Calu3 (cell line): ENCODE measurements around the gene ADGRG4. TPM values are rescaled to one million over a fixed set of nuclear protein-coding genes. Genes with fewer than 3 reads are reported as not detected.

ENCODE experiments used
- BruUV-seq: library from RNA; stranded (reverse); fragments of 400-500 nt; replicated peaks from 2 replicates; lab custom pipeline; 2021; lab: Mats Ljungman, UMichigan
- CTCF ChIA-PET: fragments of 300-600 bp; sonication (Branson Sonifier 250); formaldehyde crosslinking; loops from one replicate; lab custom pipeline; 2022; ENCODE audit warnings: antibody characterized with exemption; lab: Charles Lee
- DNase-seq: peaks from one replicate; pipeline ENCODE4 v3.0.0; 2022
- H3K27ac Mint-ChIP-seq: one replicate; pipeline ENCODE4 v1.8.0; 2022; ENCODE audit warnings: mixed read lengths; ENCODE audit not compliant: unreplicated experiment
- H3K27me3 Mint-ChIP-seq: one replicate; pipeline ENCODE4 v1.8.0; 2022; ENCODE audit warnings: mixed read lengths; ENCODE audit not compliant: unreplicated experiment
- H3K36me3 Mint-ChIP-seq: one replicate; pipeline ENCODE4 v1.8.0; 2022; ENCODE audit warnings: mild to moderate bottlenecking, moderate library complexity, mixed read lengths; ENCODE audit not compliant: insufficient read depth, unreplicated experiment
- H3K4me1 Mint-ChIP-seq: one replicate; pipeline ENCODE4 v1.8.0; 2022; ENCODE audit warnings: mild to moderate bottlenecking, low read depth, mixed read lengths; ENCODE audit not compliant: unreplicated experiment
- H3K4me3 Mint-ChIP-seq: one replicate; pipeline ENCODE4 v1.8.0; 2022; ENCODE audit warnings: mild to moderate bottlenecking, low read depth, moderate library complexity, mixed read lengths; ENCODE audit not compliant: unreplicated experiment
- H3K9me3 Mint-ChIP-seq: one replicate; pipeline ENCODE4 v1.8.0; 2022; ENCODE audit warnings: low read depth, mixed read lengths; ENCODE audit not compliant: unreplicated experiment
- intact Hi-C: fragments of 100-400 bp; cut with micrococcal nuclease; formaldehyde crosslinking; loops from one replicate; pipeline ENCODE4 v1.10.0; 2022; ENCODE audit not compliant: unreplicated experiment
- total RNA-seq: library from RNA; stranded (reverse); gene quantifications from 2 replicates; pipeline ENCODE4 v1.2.3, GENCODE V29; 2022
- TF ChIP-seq, protein P1 (sequence below): fragments of 200-600 bp; IDR thresholded peaks from one replicate; pipeline ENCODE4 v1.8.0; 2022; ENCODE audit warnings: antibody characterized with exemption; ENCODE audit not compliant: unreplicated experiment

The ADGRG4 gene
- total RNA-seq, 1 experiment from 2014 or later, result not detected

DNA sequence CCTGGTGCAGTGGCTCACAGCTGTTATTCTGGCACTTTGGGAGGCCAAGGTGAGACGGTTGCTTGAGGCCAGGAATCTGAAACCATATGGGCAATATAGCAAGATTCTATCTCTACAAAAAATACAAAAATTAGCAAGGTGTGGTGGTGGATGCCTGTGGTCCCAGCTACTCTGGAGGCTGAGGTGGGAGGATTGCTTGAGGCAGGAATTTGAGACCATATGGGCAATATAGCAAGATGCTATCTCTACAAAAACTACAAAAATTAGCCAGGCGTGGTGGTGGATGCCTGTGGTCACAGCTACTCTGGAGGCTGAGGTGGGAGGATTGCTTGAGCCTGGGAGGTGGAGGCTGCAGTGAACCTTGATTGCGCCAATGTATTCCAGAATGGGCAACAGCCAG lies 2.3 kb downstream of the ADGRG4 start:
- H3K27me3 Mint-ChIP-seq, result peaks cover 16% of the 10 kb centered on the region
- no peak overlapping the region for H3K27ac Mint-ChIP-seq
- intact Hi-C loops, result no loop called here
- DNase-seq, result no peak
- H3K36me3 Mint-ChIP-seq, result no peaks in the 10 kb centered on the region
- H3K4me3 Mint-ChIP-seq, result no peak overlapping the region
- CTCF ChIA-PET, result no interaction called here
- TF ChIP-seq, protein P1, sequence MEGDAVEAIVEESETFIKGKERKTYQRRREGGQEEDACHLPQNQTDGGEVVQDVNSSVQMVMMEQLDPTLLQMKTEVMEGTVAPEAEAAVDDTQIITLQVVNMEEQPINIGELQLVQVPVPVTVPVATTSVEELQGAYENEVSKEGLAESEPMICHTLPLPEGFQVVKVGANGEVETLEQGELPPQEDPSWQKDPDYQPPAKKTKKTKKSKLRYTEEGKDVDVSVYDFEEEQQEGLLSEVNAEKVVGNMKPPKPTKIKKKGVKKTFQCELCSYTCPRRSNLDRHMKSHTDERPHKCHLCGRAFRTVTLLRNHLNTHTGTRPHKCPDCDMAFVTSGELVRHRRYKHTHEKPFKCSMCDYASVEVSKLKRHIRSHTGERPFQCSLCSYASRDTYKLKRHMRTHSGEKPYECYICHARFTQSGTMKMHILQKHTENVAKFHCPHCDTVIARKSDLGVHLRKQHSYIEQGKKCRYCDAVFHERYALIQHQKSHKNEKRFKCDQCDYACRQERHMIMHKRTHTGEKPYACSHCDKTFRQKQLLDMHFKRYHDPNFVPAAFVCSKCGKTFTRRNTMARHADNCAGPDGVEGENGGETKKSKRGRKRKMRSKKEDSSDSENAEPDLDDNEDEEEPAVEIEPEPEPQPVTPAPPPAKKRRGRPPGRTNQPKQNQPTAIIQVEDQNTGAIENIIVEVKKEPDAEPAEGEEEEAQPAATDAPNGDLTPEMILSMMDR, result no peak
- no peaks in the 10 kb centered on the region for H3K4me1 Mint-ChIP-seq
- no TSS peak for BruUV-seq
- H3K9me3 Mint-ChIP-seq, result no peaks in the 10 kb centered on the region

DNA sequence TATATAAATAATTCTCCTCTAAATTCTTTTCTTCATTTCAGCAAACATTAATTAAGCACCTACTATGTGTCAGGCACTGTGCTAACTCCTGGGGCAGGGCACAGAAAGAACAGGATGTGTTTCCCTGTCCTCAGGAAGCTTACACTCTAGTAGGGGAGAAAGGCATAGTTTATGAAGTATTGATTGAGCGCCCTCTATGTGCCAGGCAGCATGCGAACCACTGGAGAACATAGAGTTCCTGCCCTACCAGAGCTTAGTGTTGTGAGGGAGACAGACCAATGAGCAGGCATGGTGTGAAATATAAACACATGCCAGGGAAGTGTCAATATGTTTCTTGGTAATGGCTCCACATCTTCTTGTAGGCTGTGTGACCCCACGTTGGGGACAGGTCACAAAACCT lies 3.7 kb downstream of the ADGRG4 start:
- CTCF ChIA-PET, result no interaction called here
- Mint-ChIP-seq H3K4me3 (no peak overlapping the region), H3K4me1 (no peaks in the 10 kb centered on the region), H3K9me3 (no peaks in the 10 kb centered on the region), H3K27me3 (peaks cover 16% of the 10 kb centered on the region), H3K27ac (no peak overlapping the region), H3K36me3 (no peaks in the 10 kb centered on the region)
- TF ChIP-seq, protein P1, result no peak
- DNase-seq, result no peak
- intact Hi-C loops, result no loop called here
- no TSS peak for BruUV-seq

DNA sequence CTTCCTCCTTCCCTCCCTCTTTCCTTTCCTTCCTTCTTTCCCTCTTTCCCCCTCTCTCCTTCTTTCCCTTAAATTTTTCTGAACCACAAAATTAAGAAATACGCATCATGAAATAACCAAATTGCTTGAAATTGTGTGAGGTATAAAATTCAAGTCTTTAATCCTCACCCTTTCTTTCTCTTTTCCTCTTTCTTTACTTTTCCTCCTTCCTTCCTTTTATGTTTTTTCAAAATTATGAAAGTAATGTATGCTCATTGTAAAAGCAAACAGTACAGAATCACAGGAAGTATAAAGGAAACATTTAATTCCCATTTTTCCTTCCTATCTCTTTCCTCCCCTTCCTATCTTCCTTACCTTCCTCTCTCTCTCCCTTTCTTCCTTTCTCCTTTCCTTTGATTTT lies 5.4 kb downstream of the ADGRG4 start:
- Mint-ChIP-seq H3K27ac (no peak overlapping the region), H3K4me3 (no peak overlapping the region), H3K36me3 (no peaks in the 10 kb centered on the region), H3K27me3 (peaks cover 16% of the 10 kb centered on the region), H3K4me1 (no peaks in the 10 kb centered on the region), H3K9me3 (no peaks in the 10 kb centered on the region)
- CTCF ChIA-PET, result no interaction called here
- no peak for DNase-seq
- intact Hi-C loops, result no loop called here
- TF ChIP-seq, protein P1, result no peak
- no TSS peak for BruUV-seq

DNA sequence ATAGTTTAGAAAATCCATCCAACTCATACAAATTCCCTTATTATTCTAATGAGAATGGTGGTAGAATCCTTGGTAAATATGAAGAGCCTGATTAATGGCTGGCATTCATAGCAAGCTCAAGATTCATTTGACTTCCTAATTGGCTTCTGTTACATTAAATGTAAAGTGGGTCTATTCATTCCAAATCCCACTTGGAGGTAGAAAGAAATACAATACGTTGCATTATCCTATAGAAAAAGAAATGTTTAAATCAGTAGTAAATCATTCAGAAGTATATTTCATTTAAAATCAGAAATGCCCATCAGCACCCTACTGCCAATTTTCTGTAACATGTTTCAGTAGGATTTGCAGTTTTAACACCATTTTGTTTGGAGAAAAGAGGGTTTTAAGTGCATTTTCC lies 6.7 kb downstream of the ADGRG4 start:
- peaks cover 16% of the 10 kb centered on the region for H3K27me3 Mint-ChIP-seq
- no peak for DNase-seq
- no peaks in the 10 kb centered on the region for H3K9me3 Mint-ChIP-seq
- CTCF ChIA-PET, result no interaction called here
- TF ChIP-seq, protein P1, result no peak
- no TSS peak for BruUV-seq
- no peaks in the 10 kb centered on the region for H3K36me3 Mint-ChIP-seq
- intact Hi-C loops, result no loop called here
- no peak overlapping the region for H3K27ac Mint-ChIP-seq
- H3K4me1 Mint-ChIP-seq, result no peaks in the 10 kb centered on the region
- no peak overlapping the region for H3K4me3 Mint-ChIP-seq
